Measurements from ENCODE around the gene ZNF446.
"Not testable (repeated sequence)": the region's sequence is repeated elsewhere in the genome, so short reads cannot be mapped to it uniquely, and the experiment has no call there.

The ZNF446 gene

DNA sequence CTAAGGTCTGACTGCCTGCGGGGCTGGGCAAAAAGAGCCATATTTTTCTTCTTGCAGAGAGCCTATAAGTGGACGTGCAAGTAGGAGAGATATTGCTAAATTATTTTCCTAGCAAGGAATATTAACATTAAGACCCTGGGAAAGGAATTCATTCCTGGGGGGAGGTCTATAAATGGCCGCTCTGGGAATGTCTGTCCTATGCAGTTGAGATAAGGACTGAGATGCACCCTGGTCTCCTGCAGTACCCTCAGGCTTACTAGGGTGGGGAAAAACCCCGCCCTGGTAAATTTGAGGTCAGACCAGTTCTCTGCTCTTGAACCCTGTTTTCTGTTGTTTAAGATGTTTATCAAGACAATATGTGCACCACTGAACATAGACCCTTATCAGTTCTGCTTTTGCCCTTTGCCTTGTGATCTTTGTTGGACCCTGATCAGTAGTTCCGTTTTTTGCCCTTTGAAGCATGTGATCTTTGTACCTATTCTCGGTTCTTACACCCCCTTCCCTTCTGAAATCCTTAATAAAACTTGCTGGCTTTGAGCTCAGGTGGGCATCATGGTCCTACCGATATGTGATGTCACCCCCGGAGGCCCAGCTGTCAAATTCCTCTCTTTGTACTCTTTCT lies 31.6 kb downstream of the ZNF446 start:
- not testable (repeated sequence) for DNase-seq

DNA sequence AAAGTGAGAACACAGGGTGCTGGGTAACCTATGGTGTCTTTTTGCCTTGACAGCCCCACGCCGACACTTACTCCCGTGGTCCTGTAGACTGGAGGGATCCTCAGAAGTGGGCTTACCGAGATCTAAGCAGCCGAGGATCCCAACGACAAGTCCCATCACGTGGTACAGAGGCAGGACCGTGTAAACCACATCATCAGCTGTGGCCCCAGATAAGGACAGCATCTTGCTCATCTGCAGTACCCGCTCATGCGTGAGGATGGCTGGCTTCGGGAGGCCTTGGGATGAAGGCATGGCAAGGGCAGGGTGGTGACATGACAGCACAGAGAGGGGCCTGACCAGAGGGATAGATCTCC lies 33.6 kb downstream of the ZNF446 start:
- no peak for DNase-seq

DNA sequence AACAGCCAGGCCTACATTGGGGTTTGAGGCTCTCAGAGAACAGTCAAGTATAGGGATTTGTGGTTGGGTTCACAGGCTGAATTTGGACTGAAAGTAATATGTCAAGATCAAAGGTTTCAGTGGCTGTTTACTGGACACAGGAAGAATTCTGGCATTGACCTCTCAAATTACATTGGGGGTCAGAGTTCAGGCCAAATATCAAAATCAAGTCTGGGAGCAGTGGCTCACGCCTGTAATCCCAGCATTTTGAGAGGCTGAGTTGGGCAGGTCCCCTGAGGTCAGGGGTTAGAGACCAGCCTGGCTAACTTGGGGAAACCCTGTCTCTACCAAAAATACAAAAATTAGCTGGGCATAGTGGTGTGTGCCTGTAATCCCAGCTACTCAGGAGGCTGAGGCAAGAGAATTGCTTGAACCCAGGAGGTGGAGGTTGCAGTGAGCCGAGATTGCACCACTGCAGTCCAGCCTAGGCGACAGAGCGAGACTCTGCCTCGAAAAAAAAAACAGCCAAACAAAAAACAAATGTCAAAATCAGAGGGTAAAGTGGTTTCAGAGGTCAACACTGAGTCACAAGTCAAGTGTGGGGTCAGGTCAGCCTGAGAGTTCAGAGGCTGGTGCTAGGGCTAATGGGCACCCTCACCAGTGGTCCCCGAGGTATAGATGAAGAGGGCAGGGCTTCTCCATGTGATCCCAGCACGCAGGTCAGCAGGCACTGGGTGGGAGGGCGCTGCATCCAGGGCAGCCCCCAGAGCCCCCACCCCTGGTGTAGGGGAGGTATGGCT lies 34.1 kb downstream of the ZNF446 start:
- no peak for DNase-seq

DNA sequence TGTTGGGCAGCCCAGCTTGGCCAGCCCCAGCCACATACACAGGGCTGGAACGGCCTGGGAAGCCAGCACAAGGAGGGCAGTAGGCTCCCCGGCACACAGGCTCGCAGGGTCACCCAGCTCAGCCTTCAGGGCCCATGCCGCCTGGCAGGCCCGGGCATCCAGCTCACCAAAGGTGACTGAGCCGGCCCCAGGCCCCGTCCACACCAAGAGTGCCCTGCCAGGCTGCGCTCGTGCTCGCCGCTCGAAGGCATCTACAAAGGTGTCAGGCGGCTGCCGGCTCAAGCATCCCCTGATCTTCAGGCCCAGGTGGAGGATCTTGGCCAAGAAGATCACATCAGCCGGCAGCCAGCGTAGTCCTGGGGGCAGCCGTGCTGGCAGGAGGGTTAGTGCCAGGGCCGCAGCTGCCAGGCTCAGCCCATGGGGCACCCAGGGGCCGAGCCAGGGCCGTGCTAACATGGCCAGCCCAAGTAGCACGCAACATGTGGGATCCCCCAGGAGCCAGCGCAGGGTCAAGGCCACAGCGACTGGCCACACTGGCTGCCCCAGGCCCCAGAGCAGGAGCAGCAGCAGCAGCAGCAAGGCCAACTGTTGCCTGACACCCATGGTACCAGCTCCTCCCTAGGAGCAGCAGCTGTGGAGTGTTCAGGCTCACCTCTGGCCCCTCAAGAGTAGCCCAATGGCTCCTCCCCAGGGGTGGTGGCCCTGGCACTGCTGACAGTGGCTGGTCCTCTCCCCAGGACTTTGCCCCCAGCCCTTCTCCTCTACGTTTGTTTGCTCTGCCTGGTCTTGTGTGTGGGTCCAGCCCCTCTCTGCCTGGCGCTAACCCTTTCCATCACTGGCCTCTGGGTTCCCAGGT lies 35.4 kb downstream of the ZNF446 start, which contains the start of gene SLC27A5:
SLC27A5 (minus strand) TSS at position 640 of the 856 bp plus-strand sequence; CDS start at position 603, 37 bp downstream.
- DNase-seq: no peak

DNA sequence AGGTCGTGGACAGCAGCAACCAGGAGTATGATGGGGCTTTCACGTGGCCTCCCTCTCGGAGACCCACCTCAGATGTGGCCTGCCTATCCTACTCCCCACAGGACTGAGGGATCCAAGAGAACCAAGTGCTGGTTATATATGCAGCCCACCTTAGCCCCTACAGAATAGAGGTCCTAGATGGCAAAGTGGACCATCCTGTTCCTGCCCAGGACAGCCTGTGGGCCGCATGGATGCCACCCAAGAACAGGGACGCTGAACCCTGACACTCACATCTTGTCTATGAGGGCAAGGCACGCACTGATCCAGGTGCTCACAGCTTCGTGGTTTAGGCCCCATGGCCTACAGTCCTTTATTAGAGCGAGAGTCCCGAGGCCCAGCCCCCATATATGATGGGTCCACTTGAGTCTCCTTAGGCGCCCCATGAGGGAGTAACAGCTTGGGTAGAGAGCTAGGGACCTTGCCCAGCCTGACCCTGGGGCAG lies 37.1 kb downstream of the ZNF446 start:
- no peak for DNase-seq

DNA sequence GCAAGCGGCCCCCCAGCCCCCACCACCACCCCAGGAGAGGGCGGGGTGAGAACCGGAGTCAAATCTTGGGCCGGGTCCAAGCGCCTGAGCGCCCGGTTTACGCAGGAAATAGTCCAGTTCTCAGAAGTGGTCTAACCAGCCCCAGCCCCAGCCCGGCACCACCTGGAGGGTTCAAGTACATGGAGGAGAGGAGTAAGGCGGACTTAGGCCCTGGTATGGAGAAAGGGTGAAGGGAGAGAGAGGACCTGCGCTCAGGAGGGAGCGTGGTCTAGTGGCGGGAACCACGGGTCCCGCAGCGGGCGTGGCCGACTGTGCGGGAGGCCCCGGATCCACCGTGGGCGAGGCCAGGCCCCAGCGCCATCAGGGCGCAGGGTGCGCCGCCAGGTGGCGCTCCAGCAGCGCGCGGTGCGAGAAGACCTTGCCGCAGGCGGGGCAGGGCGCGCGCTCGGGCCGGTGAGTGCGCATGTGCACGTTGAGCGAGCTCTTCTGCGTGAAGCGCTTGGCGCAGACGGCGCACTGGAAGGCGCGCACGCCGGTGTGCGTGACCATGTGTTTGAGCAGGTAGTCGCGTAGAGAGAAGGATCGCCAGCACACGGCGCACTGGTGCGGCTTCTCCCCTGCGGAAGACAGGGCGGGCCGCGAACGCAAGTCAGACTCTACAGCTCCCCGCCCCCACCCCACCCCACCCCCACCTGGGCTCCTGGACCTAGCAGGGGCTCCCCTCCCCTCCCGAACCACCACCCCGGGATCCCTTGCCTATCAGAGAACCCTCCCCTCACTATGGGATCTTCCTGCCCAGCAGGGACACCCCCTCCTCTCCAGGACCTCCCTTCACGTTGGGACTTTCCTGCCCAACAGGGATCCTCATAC lies 37.8 kb downstream of the ZNF446 start:
- peak; percentile 81 for DNase-seq

DNA sequence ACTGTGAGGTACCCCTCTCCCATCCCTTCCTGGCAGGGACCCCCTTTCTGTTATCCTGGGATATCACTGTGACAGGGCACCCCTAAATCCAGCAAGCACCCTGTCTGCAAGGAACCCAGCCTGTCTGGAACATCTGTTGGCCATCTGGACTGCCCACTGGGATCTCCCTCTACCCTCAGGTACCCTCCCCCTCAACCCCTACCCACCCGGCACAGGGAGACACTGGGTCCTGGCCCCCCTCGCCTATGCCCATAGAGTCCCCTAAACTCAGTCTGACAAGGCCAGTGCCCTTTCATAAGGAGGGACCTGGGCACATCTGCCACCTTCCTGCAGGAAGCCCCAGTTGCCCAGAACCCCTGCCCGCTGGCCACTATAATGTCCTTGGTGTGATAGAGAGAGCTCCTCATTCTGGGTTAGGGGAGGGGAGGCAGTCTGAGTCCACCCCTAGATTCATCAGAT lies 38.4 kb downstream of the ZNF446 start:
- DNase-seq: no peak

DNA sequence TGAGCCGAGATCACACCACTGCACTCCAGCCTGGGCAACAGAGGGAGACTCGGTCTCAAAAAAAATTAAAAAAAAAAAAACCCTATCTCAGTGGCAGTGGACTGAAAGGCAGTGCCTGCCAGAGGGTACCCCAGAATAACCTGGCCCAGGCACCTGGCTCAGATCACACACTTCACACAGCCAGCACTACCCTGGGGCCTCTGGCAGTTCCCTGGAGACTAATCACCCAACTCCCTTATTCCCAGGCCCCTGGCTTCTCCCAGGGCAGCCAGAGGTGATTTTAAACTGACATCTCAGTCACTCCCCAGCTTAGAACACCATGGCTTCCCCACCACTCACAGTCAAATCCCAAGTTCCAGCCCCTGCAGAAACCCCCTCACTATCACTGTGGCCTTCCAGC lies 39.1 kb downstream of the ZNF446 start:
- no peak for DNase-seq

DNA sequence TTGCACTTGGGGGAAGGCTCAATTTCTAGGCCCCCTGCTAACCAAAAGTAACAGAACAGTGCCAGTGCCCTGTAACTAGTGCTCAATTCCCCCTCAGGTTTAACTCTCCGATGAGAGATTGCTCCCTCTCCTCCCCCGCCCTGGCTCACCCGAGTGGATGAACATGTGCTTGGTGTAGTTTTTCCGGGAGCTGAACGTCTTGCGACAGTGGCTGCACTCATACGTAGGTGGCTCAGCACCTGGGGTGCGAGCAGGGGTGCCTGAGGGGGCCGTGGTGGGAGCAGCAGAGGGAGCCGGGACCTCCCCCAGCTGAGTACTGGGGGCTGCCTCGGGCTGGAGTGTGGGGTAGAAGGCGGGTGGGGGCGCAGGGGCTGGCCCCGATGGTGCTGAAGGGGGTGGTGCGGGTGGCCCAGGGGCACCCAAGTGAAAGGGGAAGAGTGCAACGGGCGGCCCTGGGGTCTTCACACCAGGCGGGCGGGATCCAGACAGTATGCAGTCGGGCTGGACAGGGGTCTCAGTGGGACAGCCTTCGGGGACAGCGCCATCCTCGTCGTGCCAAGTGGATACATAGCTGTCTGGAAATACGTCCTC lies 40.2 kb downstream of the ZNF446 start:
- DNase-seq: no peak

DNA sequence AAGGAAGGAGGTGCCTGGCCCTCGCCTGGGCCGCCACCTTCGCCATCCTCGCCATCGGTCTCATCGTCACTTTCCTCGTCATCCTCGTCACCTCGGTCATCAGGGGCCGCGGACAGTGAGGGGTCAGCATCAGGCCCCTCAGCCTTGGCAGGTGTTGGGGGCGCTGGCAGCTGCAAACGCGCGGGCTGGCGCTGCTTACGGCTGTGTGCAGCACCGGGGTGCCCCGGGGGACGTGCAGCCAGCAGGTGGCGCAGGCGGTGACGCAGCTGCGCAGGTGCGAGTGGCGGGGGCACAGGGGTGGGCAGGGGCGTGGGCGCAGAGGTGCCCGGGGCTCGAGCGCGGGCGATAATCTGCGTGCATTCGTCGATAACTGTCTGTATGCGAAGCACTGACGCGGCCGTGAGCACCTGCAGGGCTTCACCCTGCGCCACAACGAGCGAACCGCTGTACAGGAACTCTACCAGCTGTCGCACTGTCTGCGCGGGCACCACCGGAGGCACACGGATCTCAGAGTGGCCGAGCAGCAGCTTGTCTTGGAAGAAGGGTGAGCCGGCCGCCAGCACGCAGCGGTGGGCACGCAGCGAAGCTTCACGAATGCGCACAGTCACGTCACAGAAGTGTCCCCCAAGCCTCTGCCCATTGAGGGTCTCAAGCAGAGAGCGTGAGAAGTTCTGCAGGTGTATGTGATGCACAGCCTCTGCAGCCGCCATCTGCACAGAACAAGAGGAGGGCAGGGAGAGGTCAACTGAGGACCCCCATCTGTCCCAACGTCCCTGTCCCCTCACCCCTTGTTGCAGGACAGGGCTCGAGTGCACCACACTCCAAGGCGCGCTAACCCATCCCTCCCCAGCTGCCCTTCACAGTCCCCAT lies 41.0 kb downstream of the ZNF446 start:
- DNase-seq: no peak

DNA sequence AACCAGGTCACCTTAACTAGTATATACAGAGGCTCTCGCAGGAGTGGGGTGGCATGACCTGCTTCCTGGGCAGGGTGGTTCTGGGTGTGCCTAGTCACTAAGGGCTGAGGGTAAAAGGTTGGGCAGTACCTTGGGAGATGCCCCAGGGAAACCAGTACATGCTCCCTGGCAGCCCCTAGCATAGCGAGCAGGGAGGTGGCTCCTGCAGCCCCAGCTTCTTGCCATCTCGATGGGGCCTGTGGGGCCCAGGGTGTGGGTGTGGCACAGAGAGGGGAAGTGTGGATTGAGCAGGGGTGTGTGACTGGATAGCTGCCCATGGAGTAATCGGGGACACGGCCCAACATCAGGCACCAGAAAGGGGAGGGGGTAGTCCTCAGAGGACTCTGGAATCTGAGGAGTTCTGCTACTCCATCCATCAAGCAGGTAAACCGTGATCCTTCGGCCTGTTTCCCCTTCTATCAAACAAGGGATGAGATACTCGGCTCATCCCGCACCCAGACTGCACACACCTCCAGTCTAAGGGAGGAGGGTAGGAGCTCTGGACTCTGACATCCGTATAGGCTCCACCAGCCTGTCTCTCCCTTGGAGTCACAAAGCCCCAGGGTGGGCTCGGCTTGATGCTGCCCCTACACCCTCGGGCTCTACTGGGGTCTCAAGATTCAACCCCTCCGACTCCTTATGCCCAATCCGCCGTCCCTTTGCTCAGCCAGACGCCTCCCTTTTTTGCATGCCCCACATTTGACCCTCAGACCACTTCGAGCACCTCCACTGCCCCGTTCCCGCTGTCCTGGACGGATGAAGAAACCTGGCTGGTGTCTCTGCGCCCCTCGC lies 42.3 kb downstream of the ZNF446 start:
- no peak for DNase-seq

DNA sequence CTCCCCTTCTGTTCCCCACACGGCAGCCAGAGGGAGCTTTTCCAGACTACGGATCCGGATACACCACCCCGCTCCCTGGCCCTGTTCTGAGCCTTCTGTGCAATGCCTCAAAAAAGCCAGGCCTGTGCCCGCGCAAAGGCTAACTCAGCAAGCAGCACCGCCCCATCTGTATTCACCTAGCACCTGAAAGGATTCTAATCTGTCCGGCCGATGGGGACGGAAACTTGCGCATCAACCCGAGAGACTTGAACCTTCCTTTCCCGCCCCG lies 42.9 kb downstream of the ZNF446 start:
- DNase-seq: peak; percentile 80

DNA sequence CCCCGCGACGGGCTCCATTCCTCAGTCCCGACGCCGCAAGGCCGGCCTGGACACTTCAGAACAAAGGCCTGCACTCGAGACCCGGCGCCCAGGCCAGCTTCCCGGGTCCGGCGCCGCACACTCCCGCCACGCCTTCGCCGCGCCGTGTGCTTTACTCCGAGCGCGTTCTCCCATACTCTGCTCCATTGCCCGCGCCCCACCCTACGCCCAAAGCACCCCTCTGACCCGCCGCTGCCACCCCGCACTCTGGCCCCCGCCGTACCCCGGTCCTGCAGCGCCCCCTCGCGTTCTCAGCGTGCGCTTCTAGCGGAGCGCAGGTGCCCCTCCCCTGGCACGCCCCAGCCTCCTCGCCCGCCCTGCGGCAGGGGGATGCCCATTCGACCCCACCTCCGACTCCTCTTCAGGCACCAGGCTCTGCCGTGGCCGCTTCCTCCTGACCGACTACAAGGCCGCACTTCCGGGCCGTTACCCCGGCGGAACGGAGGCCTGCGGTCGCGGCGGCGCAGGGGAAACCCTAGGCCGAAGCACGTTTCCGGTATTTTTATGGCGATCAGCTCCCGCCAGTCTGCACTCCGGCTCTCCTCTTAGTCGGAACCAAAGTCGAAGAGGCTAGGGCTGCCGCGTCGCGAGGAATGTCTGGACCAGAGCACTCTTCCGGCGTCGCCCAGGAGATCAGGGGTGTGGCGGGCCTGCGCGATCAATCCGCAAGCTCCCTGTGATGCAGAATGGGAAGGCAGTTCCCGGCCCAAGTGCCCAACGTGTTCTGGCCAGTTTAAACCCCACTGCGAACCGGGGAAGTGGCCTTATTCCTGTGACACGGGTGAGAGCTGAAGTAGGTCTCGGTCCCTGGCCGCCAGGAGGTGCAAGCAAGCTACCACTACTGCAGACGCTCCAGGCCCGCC lies 43.5 kb downstream of the ZNF446 start, which contains the start of gene ZBTB45:
ZBTB45 (minus strand) TSS at position 456 of the 902 bp plus-strand sequence. CDS start 2,137 bp downstream, outside the sequence.
- peak; percentile 97 for DNase-seq

DNA sequence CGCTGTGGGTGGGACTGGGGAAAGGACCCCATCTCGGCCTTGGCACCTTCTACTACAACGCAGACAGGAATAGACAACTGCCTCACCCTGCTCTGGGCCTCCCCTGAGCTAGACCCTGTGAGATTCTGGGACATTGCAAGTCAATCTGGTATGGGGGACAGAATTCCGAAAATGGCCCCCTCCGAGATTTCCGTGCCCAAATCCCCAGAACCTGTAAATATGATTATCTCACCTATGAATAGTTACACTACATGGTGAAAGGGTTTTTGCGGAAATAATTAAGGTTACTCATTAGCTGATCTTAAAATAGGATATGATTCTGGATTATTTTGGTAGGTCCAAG lies 44.1 kb downstream of the ZNF446 start:
- DNase-seq: no peak

DNA sequence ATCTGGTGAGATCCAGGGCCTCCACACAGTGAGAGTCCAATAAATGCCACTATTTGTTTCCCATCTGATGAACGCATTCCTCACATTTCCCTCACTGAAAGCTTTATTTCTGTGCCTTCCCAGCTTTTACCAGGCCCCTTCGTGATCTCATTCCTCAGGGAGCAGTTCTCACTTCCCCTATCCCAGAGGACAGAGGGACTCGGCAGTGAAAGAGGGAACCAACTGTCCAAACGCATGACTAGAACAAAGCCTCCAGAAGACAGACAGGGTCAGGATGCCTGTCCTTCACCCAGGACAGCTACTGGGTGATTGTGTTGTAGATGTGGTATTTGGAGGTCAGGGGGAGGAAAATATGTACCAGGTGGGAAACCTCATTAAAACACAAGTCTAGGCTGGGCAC lies 45.5 kb downstream of the ZNF446 start:
- no peak for DNase-seq

DNA sequence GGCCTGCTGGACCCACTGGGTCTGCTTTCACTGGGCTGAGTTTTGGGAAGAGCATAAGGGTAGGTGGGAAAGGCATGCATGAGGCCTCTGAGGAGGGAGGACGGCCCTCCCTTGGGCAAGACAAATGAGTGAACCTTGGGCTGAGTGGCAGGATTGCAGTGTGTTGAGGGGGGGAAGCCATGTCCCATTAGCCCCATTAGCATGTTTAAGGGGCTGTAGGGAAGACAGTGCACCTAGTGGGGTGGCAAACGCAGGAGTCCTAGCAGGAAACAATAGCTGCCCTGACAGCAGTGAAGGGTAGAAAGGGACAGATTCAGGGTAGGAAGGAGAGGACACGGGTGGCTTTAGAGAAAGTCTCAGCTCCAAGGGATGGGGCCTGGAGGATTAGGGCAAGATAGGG lies 46.6 kb downstream of the ZNF446 start:
- no peak for DNase-seq

DNA sequence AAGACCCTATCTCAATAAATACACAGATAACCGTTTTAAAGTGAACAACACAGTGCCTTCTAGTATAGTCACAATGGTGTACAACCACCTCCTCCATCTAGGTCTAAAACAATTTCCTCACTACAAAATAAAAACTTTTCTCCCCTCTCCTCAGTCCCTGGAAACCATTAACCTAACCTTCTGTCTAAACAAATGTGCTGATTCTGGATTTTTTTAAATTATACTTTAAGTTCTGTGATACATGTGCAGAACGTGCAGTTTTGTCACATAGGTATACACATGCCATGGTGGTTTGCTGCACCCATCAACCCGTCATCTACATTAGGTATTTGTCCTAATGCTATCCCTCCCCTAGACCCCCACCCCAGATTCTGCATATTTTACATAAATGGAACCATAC lies 53.3 kb downstream of the ZNF446 start:
- no peak for DNase-seq
